CD4-positive, CD25-positive, alpha-beta regulatory T cell (primary cell): ENCODE data around the gene KANSL1L. TPM values are rescaled to one million over a fixed set of nuclear protein-coding genes. Genes with fewer than 3 reads are reported as not detected.
A peak's percentile ranks its signal among the peaks of the same experiment; 100 is the strongest.
"Not testable (repeated sequence)": the region's sequence is repeated elsewhere in the genome, so short reads cannot be mapped to it uniquely, and the experiment has no call there.

Experiments used
- ATAC-seq, 2 donors: fragments of 150-1000 bp; cut with Tn5 transposase; one replicate each; pipeline ENCODE4 v1.10.0; 2021; ENCODE audit warnings: low read depth in 2 of 2, moderate number of reproducible peaks in 2 of 2, moderate library complexity in 1 of 2
- DNase-seq, 3 donors: peaks; one replicate each; pipeline versions ENCODE4 v3.0.0 to v3.0.0-alpha.2; 2012 to 2022; ENCODE audit warnings: mixed read lengths in 1 of 3
- H3K27ac ChIP-seq: one replicate; pipeline ENCODE4 v1.7.0; 2013; ENCODE audit warnings: mild to moderate bottlenecking, low read length; ENCODE audit not compliant: insufficient read depth, poor library complexity, severe bottlenecking
- H3K27me3 ChIP-seq: one replicate; pipeline ENCODE4 v1.7.0; 2013; ENCODE audit warnings: low read length; ENCODE audit not compliant: control insufficient read depth, insufficient read depth
- H3K36me3 ChIP-seq: one replicate; pipeline ENCODE4 v1.7.0; 2013; ENCODE audit warnings: mild to moderate bottlenecking, low read length, moderate library complexity; ENCODE audit not compliant: control insufficient read depth, insufficient read depth
- H3K4me1 ChIP-seq: 2 replicates; pipeline ENCODE4 v1.7.0; 2013; ENCODE audit warnings: mild to moderate bottlenecking, low read length; ENCODE audit not compliant: insufficient read depth, control insufficient read depth, poor library complexity, severe bottlenecking
- H3K4me3 ChIP-seq: one replicate; pipeline ENCODE4 v1.7.0; 2013; ENCODE audit warnings: low read depth, mild to moderate bottlenecking, low read length, moderate library complexity
- H3K9me3 ChIP-seq, 2 experiments: 1 replicate in 1 of 2; 2 replicates in 1 of 2; pipeline ENCODE4 v1.7.0; 2013; ENCODE audit warnings: low read length in 2 of 2, mild to moderate bottlenecking in 1 of 2, moderate library complexity in 1 of 2; ENCODE audit not compliant: control insufficient read depth in 2 of 2
- H3K27ac Mint-ChIP-seq, 3 donors: one replicate each; pipeline ENCODE4 v1.8.0; 2020 to 2022; ENCODE audit warnings: mild to moderate bottlenecking in 3 of 3, mixed read lengths in 3 of 3, moderate library complexity in 2 of 3
- H3K27me3 Mint-ChIP-seq: one replicate; pipeline ENCODE4 v1.8.0; 2022; ENCODE audit warnings: mild to moderate bottlenecking, mixed read lengths
- H3K36me3 Mint-ChIP-seq: one replicate; pipeline ENCODE4 v1.8.0; 2020; ENCODE audit warnings: mixed read lengths
- H3K4me1 Mint-ChIP-seq, 4 donors: one replicate each; pipeline ENCODE4 v1.8.0; 2020 to 2022; ENCODE audit warnings: mixed read lengths in 4 of 4, mild to moderate bottlenecking in 1 of 4
- H3K4me3 Mint-ChIP-seq, 4 donors: one replicate each; pipeline ENCODE4 v1.8.0; 2020 to 2022; ENCODE audit warnings: mild to moderate bottlenecking in 4 of 4, mixed read lengths in 4 of 4, moderate library complexity in 3 of 4
- H3K9me3 Mint-ChIP-seq, 7 donors: one replicate each; pipeline ENCODE4 v1.8.0; 2020 to 2022; ENCODE audit warnings: mixed read lengths in 7 of 7, mild to moderate bottlenecking in 3 of 7, moderate library complexity in 2 of 7
- polyA plus RNA-seq, 4 donors: library from polyadenylated mRNA; unstranded; fragments of 300-500 nt; fragmentation: Illumina TruSeq; gene quantifications; one replicate each; pipeline ENCODE4 v1.2.3, GENCODE V29; 2021
- total RNA-seq: library from RNA; stranded (reverse); gene quantifications from one replicate; pipeline ENCODE4 v1.2.3, GENCODE V29; 2022

Gene KANSL1L
- total and polyA plus RNA-seq, 5 donors from 2014 or later: 0.49 to 7.3 (median 0.96) TPM

DNA sequence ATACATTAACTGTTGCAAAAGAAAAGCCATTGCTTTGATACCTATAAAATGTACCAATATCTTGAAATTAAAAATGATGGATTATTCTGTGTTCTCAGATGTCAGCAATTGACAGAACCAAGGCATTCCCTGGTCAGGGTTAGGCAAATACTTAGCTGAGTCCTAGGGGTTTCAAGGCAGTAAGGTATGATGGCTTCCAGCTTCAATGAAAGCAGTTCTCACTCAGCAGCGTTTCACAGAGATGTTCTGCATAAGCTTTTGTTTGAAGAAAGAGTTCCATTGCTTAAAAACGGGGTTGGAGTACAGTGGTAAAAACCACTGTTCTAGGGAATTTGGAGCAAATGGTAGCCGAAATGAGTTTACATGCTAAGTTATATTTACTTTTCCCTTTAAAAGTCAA lies 17.0 kb upstream of the KANSL1L start:
- Mint-ChIP-seq H3K27me3 (peaks cover 52% of the 10 kb centered on the region), H3K36me3 (peaks cover 7% of the 10 kb centered on the region), H3K4me3 (peak overlapping the region in 1 of 4 donors; percentile 78), H3K9me3 (peaks cover 2 to 37% (median 18%) of the 10 kb centered on the region in 7 donors), H3K4me1 (no peaks in the 10 kb centered on the region), H3K27ac (no peak overlapping the region)
- no peak for DNase-seq
- Histone ChIP-seq H3K36me3 (no peaks in the 10 kb centered on the region), H3K4me1 (no peaks in the 10 kb centered on the region), H3K27ac (no peak overlapping the region), H3K4me3 (no peak overlapping the region), H3K9me3 (peaks cover 10 to 15% of the 10 kb centered on the region in 2 experiments), H3K27me3 (peaks cover 9% of the 10 kb centered on the region)
- no peak for ATAC-seq

DNA sequence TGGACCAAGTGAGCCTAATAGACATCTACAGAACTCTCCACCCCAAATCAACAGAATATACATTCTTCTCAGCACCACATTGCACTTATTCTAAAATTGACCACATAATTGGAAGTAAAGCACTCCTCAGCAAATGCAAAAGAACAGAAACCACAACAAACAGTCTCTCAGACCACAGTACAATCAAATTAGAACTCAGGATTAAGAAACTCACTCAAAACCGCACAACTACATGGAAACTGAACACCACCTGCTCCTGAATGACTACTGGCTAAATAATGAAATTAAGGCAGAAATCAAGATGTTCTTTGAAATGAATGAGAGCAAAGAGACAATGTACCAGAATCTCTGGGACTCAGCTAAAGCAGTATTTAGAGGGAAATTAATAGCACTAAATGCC lies 12.7 kb upstream of the KANSL1L start:
- H3K4me3 ChIP-seq, H3K4me3 Mint-ChIP-seq, H3K27ac Mint-ChIP-seq, ATAC-seq, H3K36me3 ChIP-seq, H3K36me3 Mint-ChIP-seq, H3K4me1 Mint-ChIP-seq, DNase-seq, H3K27ac ChIP-seq, H3K4me1 ChIP-seq: not testable (repeated sequence)
- peaks cover 2 to 44% (median 19%) of the 10 kb centered on the region in 7 donors for H3K9me3 Mint-ChIP-seq
- H3K27me3 ChIP-seq: peaks cover 10% of the 10 kb centered on the region
- H3K9me3 ChIP-seq: peaks cover 10 to 15% of the 10 kb centered on the region in 2 experiments
- peaks cover 70% of the 10 kb centered on the region for H3K27me3 Mint-ChIP-seq

- peak overlapping the region in 2 of 4 donors; percentile 4 to 40 for H3K4me3 Mint-ChIP-seq
- H3K27me3 Mint-ChIP-seq: peaks cover 84% of the 10 kb centered on the region
- not testable (repeated sequence) for ATAC-seq
These were observed 10.4 kb upstream of the KANSL1L start for GRCh38 chr2:210181606-210182088.

DNA sequence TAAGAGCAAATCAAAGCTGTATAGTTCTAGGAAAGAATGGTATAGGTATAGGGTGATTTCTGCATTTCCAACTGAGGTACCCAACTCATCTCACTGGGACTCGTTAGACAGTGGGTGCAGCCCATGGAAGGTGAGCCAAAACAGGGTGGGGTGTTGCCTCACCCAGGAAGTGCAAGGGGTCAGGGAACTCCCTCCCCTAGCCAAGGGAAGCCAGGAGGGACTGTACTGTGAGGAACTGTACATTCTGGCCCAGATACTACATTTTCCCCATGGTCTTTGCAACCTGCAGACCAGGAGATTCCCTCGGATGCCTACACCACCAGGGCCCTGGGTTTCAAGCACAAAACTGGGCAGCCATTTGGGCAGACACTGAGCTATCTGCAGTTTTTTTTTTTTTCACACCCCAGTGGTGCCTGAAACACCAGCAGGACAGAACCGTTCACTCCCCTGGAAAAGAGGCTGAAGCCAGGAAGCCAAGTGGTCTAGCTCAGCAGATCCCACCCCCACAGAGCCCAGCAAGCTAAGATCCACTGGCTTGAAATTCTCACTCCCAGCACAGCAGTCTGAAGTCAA lies 9.9 kb upstream of the KANSL1L start:
- H3K27ac Mint-ChIP-seq, ATAC-seq, H3K27ac ChIP-seq, H3K36me3 ChIP-seq, H3K36me3 Mint-ChIP-seq, DNase-seq, H3K4me3 ChIP-seq, H3K4me1 ChIP-seq, H3K4me1 Mint-ChIP-seq: not testable (repeated sequence)
- peaks cover 10 to 15% of the 10 kb centered on the region in 2 experiments for H3K9me3 ChIP-seq
- Mint-ChIP-seq H3K9me3 (peaks cover 2 to 35% (median 19%) of the 10 kb centered on the region in 7 donors), H3K4me3 (peak overlapping the region in 2 of 4 donors; percentile 4 to 40), H3K27me3 (peaks cover 86% of the 10 kb centered on the region)
- H3K27me3 ChIP-seq: peaks cover 12% of the 10 kb centered on the region

More at GRCh38 chr2:210181606-210182088, 10.4 kb upstream of the KANSL1L start:
- H3K9me3 Mint-ChIP-seq: peaks cover 2 to 40% (median 19%) of the 10 kb centered on the region in 7 donors
- H3K4me3 ChIP-seq, H3K36me3 ChIP-seq, H3K27ac Mint-ChIP-seq, H3K27ac ChIP-seq, H3K36me3 Mint-ChIP-seq, H3K4me1 Mint-ChIP-seq, H3K4me1 ChIP-seq: not testable (repeated sequence)
- Histone ChIP-seq H3K27me3 (peaks cover 12% of the 10 kb centered on the region), H3K9me3 (peaks cover 10 to 15% of the 10 kb centered on the region in 2 experiments)
- DNase-seq: peak in 1 of 3 donors; percentile 33

- Mint-ChIP-seq H3K9me3 (peaks cover 2 to 28% (median 15%) of the 10 kb centered on the region in 7 donors), H3K27me3 (peaks cover 86% of the 10 kb centered on the region), H3K27ac (no peak overlapping the region), H3K36me3 (peaks cover 7% of the 10 kb centered on the region), H3K4me3 (no peak overlapping the region), H3K4me1 (peaks cover 0 to 7% (median 4%) of the 10 kb centered on the region in 4 donors)
- no peaks in the 10 kb centered on the region for H3K36me3 ChIP-seq
- no peak overlapping the region for H3K27ac ChIP-seq
- H3K4me1 ChIP-seq: peaks cover 2% of the 10 kb centered on the region
- no peak for ATAC-seq
- DNase-seq: no peak
- H3K9me3 ChIP-seq: peaks cover 9 to 15% of the 10 kb centered on the region in 2 experiments
- H3K27me3 ChIP-seq: peaks cover 12% of the 10 kb centered on the region
- no peak overlapping the region for H3K4me3 ChIP-seq
These were observed 9.3 kb upstream of the KANSL1L start for GRCh38 chr2:210180477-210180876.

DNA sequence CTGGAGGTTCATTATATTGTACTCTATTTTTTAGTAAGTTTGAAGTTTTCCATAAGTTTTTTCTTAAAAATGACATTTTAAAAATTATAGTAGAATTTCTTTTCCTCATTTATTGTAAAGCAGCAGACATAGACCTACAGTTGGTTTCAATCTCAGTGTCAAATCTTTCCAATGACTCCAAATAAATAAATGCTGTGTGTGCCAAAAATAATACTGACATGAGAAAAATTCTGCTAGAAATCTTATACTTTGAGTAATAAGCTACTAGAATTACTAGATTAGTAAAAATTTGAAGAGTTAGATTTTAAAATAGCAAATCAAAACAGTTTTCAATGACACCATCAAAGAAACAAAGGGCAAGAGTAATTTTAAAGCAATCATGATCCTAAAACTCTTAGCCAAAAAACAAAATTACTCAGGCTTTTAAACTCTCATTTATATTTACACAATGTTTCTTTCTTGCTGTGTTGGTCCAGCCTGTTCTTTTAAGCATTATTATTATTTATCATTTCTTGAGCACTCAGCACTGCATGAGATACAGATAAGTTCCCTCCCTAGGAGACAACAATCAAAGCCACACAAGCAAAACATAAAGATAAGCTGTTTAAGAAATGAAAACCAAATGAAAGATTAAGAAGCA lies 8.3 kb upstream of the KANSL1L start:
- DNase-seq (no peak), ATAC-seq (no peak)
- Mint-ChIP-seq H3K27me3 (peaks cover 89% of the 10 kb centered on the region), H3K36me3 (peaks cover 4% of the 10 kb centered on the region), H3K4me1 (peaks cover 0 to 7% (median 4%) of the 10 kb centered on the region in 4 donors), H3K4me3 (no peak overlapping the region), H3K27ac (no peak overlapping the region), H3K9me3 (peaks cover 2 to 20% (median 13%) of the 10 kb centered on the region in 7 donors)
- no peak overlapping the region for H3K4me3 ChIP-seq
- H3K36me3 ChIP-seq: no peaks in the 10 kb centered on the region
- H3K27ac ChIP-seq: no peak overlapping the region
- peaks cover 2% of the 10 kb centered on the region for H3K4me1 ChIP-seq
- peaks cover 4 to 8% of the 10 kb centered on the region in 2 experiments for H3K9me3 ChIP-seq
- H3K27me3 ChIP-seq: peaks cover 12% of the 10 kb centered on the region

DNA sequence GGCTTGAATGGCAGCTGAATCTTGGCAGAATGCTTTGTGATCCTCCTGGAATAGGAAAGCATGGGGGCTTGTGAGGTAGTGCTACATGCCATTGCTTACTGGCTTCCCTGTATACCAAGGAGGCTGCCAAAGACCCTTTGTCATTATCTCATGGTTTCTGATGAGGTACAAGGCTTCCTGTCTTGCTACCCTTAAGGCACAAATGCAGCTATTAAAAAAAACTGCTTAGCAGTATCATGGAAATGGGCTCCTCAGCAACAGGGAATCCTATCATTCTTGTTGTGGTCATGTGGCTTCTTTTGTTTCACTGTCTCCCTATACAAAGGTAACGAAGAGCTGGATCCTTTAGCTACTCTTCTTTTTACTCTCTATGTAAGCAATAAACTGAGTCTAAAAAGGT lies 6.6 kb upstream of the KANSL1L start:
- no peaks in the 10 kb centered on the region for H3K9me3 ChIP-seq
- peaks cover 12% of the 10 kb centered on the region for H3K27me3 ChIP-seq
- peaks cover 0 to 7% (median 4%) of the 10 kb centered on the region in 4 donors for H3K4me1 Mint-ChIP-seq
- no peaks in the 10 kb centered on the region for H3K36me3 ChIP-seq
- no peak overlapping the region for H3K4me3 Mint-ChIP-seq
- DNase-seq (no peak), ATAC-seq (no peak)
- peaks cover 78% of the 10 kb centered on the region for H3K27me3 Mint-ChIP-seq
- H3K36me3 Mint-ChIP-seq: no peaks in the 10 kb centered on the region
- H3K9me3 Mint-ChIP-seq: peaks cover 0 to 6% (median 0%) of the 10 kb centered on the region in 7 donors
- peaks cover 2% of the 10 kb centered on the region for H3K4me1 ChIP-seq
- no peak overlapping the region for H3K4me3 ChIP-seq
- H3K27ac Mint-ChIP-seq: no peak overlapping the region
- H3K27ac ChIP-seq: no peak overlapping the region
